ENCODE measurements around the gene SIRT3. TPM values are rescaled to one million over a fixed set of nuclear protein-coding genes. Genes with fewer than 3 reads are reported as not detected.

The SIRT3 gene
- total and polyA plus RNA-seq, 2 of the 4 experiments (the other 2 are of a cell fraction) = 5.4 to 18.6 TPM

- no TSS peak for BruUV-seq (replicated peaks)
- peak overlapping the region; percentile 41; the same call in 1 of the 2 replicates for H3K27ac ChIP-seq (ENCODE audit: insufficient read depth, low read length)
- peaks cover 9% of the 10 kb centered on the region; the same call in 1 of the 2 replicates for H3K9me1 ChIP-seq (ENCODE audit: insufficient read depth, low read length)
- H2BK5ac ChIP-seq (ENCODE audit: low read depth, low read length, poor library complexity, severe bottlenecking) = peak overlapping the region; percentile 38
- peaks cover 33% of the 10 kb centered on the region for H4K20me1 ChIP-seq (ENCODE audit: insufficient read depth, low read length)
- dilution Hi-C loops (cut with HindIII; ENCODE audit: low sequenced_read_pairs, unreplicated experiment) = no loop called here
- H2AK5ac ChIP-seq (ENCODE audit: low read depth, low read length) = 0 out of 2 replicates have a peak overlapping the region, but pooled peaks have one; percentile 3
- H3K4me2 ChIP-seq (ENCODE audit: low read depth, low read length) = 0 out of 2 replicates have a peak overlapping the region, but pooled peaks have one; percentile 5
- H3K56ac ChIP-seq (ENCODE audit: extremely low read depth, insufficient read depth, low read length) = no peak overlapping the region
- no peak overlapping the region for H4K8ac ChIP-seq (ENCODE audit: low read depth in 2 of 2, low read length in 2 of 2)
- H3K9me3 ChIP-seq (ENCODE audit: control insufficient read depth, insufficient read depth, low read length) = no peaks in the 10 kb centered on the region
- in situ Hi-C loops (cut with MboI; ENCODE audit: low sequenced_read_pairs) = no loop called here
- TF ChIP-seq NFE2L2 (IDR thresholded peaks at IDR 0.05; ENCODE audit: low read depth, low read length) = no peak
- no peak for TF ChIP-seq USF2 (IDR thresholded peaks at IDR 0.05; ENCODE audit: low read depth, low read length)
- no peak for TF ChIP-seq FOS (IDR thresholded peaks at IDR 0.05; ENCODE audit: low read depth, low read length)
- no peak for TF ChIP-seq MAZ (IDR thresholded peaks at IDR 0.05; ENCODE audit: borderline replicate concordance, low read depth, low read length)
- TF ChIP-seq CTCF (conservative IDR thresholded peaks at IDR 0.05; ENCODE audit: low read depth, low read length) = no peak
- TF ChIP-seq BHLHE40 (IDR thresholded peaks at IDR 0.05; ENCODE audit: low read depth, low read length) = no peak
- no peak for TF ChIP-seq MXI1 (IDR thresholded peaks at IDR 0.05; ENCODE audit: borderline replicate concordance, low read depth, low read length)
- no peak for TF ChIP-seq CEBPB (IDR thresholded peaks at IDR 0.05; ENCODE audit: low read depth, low read length)
- TF ChIP-seq POLR2A (IDR thresholded peaks at IDR 0.05; ENCODE audit: low read depth, low read length) = no peak
- no peak for TF ChIP-seq ELK1 (IDR thresholded peaks at IDR 0.05; ENCODE audit: borderline replicate concordance, low read depth, low read length)
- TF ChIP-seq CHD1 (IDR thresholded peaks at IDR 0.05; ENCODE audit: low read depth, low read length) = no peak
- TF ChIP-seq RFX5 (IDR thresholded peaks at IDR 0.05; ENCODE audit: low read depth, low read length) = no peak
- TF ChIP-seq MAFK (IDR thresholded peaks at IDR 0.05; ENCODE audit: low read depth, low read length) = no peak
- TF ChIP-seq RAD21 (IDR thresholded peaks at IDR 0.05; ENCODE audit: low read length) = no peak
- peak overlapping the region; percentile 56 for H2AK9ac ChIP-seq (replicated peaks; ENCODE audit: low read depth, low read length, poor library complexity)
- WGBS, 2 experiments (ENCODE audit: extremely low coverage in 2 of 2, insufficient read length in 1 of 2) = 95% methylated on average over 6 of the region's 11 CpGs; no CpG with 5 or more reads in 1 of the 2 experiments
- H4K91ac ChIP-seq (ENCODE audit: insufficient read depth, low read depth, low read length) = no peak overlapping the region
- no peak overlapping the region for H3K14ac ChIP-seq (replicated peaks; ENCODE audit: low read depth, low read length)
- no peak overlapping the region for H3K4me3 ChIP-seq (ENCODE audit: insufficient read depth, low read depth, low read length)
- peaks cover 14 to 38% of the 10 kb centered on the region in 2 experiments for H3K79me1 ChIP-seq (ENCODE audit: low read depth in 1 of 2, low read length in 2 of 2)
- 0 out of 2 replicates have a peak overlapping the region, but pooled peaks have one; percentile 20 for H2BK20ac ChIP-seq (ENCODE audit: low read depth, low read length)
- H3K27me3 ChIP-seq (ENCODE audit: control insufficient read depth, insufficient read depth, low read length) = no peaks in the 10 kb centered on the region
- no peak overlapping the region for H3K23ac ChIP-seq (ENCODE audit: low read depth, low read length)
- ChIA-PET CTCF (interaction anchor here (0.6 to 1.0 kb wide), 3 partner anchors 8 to 18 kb away, joined by 3 to 5 read pairs (median 3); no protein-coding TSS in a partner anchor), POLR2A (ENCODE audit: unreplicated experiment) (interaction anchor here (0.6 to 1.0 kb wide), 3 partner anchors 13 to 28 kb away, joined by 3 read pairs; no protein-coding TSS in a partner anchor)
- no peak overlapping the region for H2BK120ac ChIP-seq (ENCODE audit: low read depth, low read length)
- H3K9ac ChIP-seq (ENCODE audit: low read depth, low read length) = no peak overlapping the region
- H3K4ac ChIP-seq (ENCODE audit: low read depth, low read length) = no peak overlapping the region
- H2AFZ ChIP-seq (replicated peaks; ENCODE audit: low read length, poor library complexity) = no peak overlapping the region
- H3K36me3 ChIP-seq (ENCODE audit: control insufficient read depth, insufficient read depth, low read length) = peaks cover 54% of the 10 kb centered on the region
- intact Hi-C loops (cut with micrococcal nuclease) = no loop called here
- H3K18ac ChIP-seq (ENCODE audit: low read depth, low read length) = no peak overlapping the region
- no peak overlapping the region for H2BK15ac ChIP-seq (ENCODE audit: low read depth, low read length)
- peak; percentile 70 for ATAC-seq (ENCODE audit: low read depth)
- peaks cover 7% of the 10 kb centered on the region for H3K4me1 ChIP-seq (ENCODE audit: control insufficient read depth, insufficient read depth, low read length)
- DNase-seq = no peak
- no peak overlapping the region; the same call in 1 of the 2 replicates for H4K5ac ChIP-seq (ENCODE audit: low read depth, low read length)
Measured at GRCh38 chr11:216081-216974, 19.8 kb downstream of the SIRT3 start.

Measured in IMR-90 (cell line).